ENCODE results near the gene ASIC4.

The ASIC4 gene

DNA sequence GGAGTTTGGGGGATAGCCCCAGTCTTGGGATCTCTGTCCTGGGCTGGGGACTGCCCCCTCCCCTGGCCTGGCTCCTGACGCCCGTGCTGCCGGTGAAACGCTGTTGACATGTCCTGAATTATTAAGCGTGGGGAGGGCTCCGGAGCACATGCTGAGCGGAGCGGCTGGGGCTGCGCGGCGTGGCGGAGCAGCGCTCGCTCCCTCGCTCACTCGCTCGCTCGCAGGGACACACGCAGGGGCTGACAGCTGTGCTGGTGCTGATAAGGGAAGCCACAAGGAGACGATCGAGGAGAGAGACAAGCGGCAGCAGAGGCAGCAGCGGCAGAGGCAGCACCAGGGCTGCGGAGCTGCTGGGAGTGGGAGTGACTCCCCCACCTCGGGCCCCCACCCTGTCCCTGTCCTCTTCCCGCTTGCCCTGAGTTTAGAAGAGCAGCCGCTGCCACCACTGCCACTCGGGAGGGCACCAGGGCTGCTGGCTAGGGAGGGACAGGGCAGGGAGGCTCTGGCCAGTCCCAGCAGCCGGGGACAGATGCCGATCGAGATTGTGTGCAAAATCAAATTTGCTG is at the start of gene ASIC4:
Gene ASIC4, plus strand, starts transcription at position 287 of the 566 bp plus-strand sequence. Its CDS starts 243 bp downstream, at position 530.
- no peak for DNase-seq

DNA sequence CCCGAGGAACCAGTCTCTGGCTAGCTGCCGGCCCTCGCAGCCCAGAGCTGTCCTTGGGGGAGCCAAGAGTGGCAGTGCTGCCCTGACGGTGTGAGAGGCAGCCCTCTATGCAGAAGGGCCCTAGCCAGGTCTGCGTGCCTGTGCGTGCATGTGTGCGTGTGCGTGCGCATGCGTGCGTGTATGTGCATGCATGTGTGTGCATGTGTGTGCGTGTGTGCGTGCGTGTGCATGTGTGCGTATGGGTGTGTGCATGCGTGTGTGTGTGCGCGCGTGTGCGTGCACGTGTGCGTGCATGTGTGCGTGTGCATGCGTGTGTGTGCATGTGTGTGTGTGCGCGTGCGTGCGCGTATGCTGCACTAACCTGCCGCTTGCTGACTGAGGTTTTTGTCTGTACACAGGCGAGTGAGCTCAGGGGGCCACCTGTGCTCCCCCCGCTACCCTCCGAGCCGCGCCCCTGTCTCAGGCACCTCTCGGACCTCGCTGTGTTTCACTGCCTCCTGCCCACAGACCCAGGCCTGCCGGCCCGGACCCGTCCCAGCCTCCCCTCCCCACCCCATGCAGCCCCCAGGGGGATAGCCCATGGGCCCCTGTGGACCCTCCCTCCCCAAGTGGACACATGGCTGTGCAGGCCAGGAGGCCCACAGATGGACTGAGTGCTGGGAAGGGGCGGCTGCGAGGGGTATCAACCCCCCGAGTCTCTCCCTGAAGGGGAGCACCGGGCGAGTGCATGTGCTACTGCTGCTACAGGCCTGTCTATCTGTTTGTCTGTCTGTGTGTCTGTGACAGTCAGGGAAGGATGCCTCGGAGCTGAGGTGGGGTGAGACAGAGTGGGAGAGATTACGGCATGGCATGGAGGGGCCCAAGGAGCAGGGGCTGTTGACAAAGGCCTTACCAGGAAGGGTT is 48.4 kb upstream of the ASIC4 start:
- DNase-seq = no peak

- DNase-seq = no peak
These were observed 47.2 kb upstream of the ASIC4 start for GRCh38 chr2:219466816-219467735.

DNA sequence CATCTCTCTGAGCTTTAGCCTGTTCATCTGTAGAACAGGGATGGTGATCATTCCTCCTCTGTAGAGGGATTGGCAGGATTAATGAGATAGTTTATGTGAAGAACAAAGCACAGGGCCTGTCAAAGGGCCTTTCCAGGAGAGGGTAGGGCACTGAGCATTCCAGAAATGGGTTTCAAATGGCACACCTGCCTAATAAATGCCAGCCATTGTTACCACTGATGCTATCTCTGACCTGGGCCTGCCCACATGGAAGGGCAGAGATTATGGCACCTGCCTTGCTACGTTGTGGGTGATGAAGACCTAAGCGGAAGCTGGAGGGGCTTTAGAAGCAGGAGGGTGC is 46.6 kb upstream of the ASIC4 start:
- DNase-seq = no peak

DNA sequence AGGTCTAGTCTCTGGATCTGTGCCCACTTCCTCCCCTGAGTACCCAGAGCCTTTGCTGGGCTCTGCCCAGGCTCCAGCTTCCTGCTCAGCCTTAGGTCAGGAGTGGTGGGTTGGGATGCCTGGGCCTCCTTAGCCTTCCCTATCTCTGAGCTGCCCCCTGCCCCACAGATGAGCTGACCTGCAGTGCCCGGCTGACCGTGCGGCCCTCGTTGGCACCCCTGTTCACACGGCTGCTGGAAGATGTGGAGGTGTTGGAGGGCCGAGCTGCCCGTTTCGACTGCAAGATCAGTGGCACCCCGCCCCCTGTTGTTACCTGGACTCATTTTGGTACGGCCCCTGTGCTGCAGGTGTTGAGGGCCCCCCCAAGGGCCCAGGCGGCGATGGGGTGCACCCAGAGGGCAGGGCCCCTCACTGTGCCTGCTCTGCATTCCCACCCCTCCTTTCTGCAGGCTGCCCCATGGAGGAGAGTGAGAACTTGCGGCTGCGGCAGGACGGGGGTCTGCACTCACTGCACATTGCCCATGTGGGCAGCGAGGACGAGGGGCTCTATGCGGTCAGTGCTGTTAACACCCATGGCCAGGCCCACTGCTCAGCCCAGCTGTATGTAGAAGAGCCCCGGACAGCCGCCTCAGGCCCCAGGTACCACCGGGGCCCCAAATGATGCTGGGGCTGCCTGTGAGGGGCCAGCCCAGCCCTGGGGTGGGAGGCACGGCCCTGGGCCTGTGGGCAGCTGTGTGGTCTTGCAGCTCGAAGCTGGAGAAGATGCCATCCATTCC is 45.7 kb upstream of the ASIC4 start:
- no peak for DNase-seq

- peak; percentile 60 for DNase-seq
These were observed 45.0 kb upstream of the ASIC4 start for GRCh38 chr2:219469186-219469724.

- DNase-seq = no peak
These were observed 43.9 kb upstream of the ASIC4 start for GRCh38 chr2:219470429-219470828.

DNA sequence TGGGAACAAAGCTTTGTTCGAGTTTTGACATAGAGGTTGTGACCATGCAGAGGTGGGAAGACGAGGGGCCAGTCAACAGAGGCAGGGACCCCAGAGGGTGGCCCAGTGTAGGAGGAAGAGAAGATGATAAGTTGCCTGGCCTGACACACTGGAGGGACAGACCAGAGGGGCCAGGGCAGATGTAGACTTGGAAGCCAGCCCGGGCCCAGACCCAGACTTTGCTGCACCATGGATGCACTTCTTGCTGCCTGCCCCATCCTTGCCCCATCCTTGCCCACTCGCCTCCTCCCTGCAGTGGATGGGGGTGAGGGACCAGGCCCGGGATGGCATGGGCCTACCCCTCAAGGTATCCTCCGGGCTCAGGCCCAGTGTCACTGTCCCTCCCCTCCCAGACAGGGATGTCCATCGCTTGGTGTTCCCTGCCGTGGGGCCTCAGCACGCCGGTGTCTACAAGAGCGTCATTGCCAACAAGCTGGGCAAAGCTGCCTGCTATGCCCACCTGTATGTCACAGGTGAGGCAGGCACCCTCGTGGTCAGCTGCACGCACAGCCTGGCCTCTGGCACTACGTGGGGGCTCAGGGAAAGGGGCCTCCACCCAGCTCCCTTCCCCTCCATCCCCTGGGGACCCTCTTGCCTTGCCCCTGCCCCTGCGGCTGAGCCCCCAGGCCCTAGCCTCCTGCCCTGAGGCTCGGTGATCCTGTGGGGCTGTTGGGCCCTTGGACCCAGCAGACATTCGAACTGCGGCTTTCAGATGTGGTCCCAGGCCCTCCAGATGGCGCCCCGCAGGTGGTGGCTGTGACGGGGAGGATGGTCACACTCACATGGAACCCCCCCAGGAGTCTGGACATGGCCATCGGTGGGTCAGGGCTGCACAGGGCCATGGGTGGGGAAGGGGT is 42.6 kb upstream of the ASIC4 start:
- no peak for DNase-seq

DNA sequence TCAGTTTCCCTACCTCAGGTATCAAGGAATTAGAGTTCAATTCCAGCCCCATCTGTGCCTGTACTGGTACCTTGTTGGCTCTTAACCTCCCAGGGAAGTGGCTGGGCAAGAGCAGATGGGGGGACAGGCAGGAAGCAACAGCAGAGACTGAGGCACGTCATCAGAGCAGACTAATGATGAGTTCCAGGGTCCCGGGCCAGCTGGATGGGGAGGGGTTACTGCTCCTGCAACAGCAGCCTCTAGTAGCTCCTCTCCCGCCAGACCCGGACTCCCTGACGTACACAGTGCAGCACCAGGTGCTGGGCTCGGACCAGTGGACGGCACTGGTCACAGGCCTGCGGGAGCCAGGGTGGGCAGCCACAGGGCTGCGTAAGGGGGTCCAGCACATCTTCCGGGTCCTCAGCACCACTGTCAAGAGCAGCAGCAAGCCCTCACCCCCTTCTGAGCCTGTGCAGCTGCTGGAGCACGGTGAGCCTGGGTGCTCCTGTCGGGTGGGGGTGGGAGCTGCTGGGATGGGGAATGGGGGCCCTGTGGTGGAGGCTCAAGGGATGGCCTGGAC is 41.6 kb upstream of the ASIC4 start:
- no peak for DNase-seq

DNA sequence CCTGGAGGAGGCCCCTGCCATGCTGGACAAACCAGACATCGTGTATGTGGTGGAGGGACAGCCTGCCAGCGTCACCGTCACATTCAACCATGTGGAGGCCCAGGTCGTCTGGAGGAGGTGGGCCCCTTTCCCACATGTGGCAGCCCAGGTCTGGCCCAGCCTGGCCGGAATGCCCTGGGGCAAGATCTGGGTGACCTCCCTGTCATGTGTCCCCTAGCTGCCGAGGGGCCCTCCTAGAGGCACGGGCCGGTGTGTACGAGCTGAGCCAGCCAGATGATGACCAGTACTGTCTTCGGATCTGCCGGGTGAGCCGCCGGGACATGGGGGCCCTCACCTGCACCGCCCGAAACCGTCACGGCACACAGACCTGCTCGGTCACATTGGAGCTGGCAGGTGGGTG is 40.8 kb upstream of the ASIC4 start:
- no peak for DNase-seq

DNA sequence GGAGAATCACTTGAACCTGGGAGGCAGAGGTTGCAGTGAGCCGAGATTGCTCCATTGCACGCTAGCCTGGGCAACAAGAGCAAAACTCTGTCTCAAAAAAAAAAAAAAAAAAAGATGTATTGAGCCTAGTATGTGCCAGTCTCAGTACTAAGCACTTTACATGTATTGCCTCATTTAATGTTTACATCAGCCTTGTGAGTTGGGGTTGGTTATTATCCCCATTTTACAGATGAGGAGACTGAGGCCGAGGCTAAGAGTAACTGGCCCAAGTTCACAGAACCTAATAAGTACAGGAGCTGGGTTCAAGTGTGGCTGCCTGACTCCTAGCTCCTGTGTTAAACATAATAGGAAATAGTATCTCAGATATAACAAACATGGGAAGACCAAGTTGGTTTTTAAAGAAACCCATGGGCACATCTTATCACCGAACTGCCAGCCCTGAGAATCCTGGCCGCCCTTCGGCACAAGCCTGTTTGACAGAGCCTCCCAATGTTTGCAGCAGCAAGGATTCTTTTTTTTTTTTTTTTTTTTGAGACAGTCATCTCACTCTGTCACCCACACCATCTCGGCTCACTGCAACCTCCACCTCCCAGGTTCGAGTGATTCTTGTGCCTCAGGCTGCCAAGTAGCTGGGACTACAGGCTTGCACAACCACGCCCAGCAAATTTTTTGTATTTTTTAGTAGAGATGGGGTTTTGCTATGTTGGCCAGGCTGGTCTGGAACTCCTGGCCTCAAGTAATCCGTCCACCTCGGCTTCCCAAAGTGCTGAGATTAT is 39.8 kb upstream of the ASIC4 start:
- no peak for DNase-seq

- DNase-seq = no peak
These were observed 39.0 kb upstream of the ASIC4 start for GRCh38 chr2:219475278-219475677.

GRCh38 chr2:219475697-219476651 is 38.3 kb upstream of the ASIC4 start:
- DNase-seq = peak; percentile 76

GRCh38 chr2:219476652-219477151 is 37.6 kb upstream of the ASIC4 start:
- DNase-seq = no peak

GRCh38 chr2:219477179-219477578 is 37.1 kb upstream of the ASIC4 start:
- DNase-seq = no peak

- DNase-seq = no peak
These were observed 36.5 kb upstream of the ASIC4 start for GRCh38 chr2:219477815-219478214.

GRCh38 chr2:219478916-219479315 is 35.4 kb upstream of the ASIC4 start:
- DNase-seq = no peak

- no peak for DNase-seq
These were observed 34.3 kb upstream of the ASIC4 start for GRCh38 chr2:219480004-219480403.
